Prostate gland (tissue), 2 donors: ENCODE measurements around the gene FAM8A1. TPM values are rescaled to one million over a fixed set of nuclear protein-coding genes. Genes with fewer than 3 reads are reported as not detected.
A peak's percentile ranks its signal among the peaks of the same experiment; 100 is the strongest.

Experiments used
- DNase-seq: peaks from one replicate; pipeline ENCODE4 v3.0.0-alpha.2; 2019; ENCODE audit warnings: low spot score
- H3K27ac ChIP-seq, 2 donors: fragments of 200-600 bp; sonication (generic); 2 replicates each; pipeline ENCODE4 v1.5.1; 2017 to 2019
- H3K27me3 ChIP-seq: fragments of 200-600 bp; sonication (generic); replicated peaks from 2 replicates; pipeline ENCODE4 v1.5.1; 2019; ENCODE audit not compliant: insufficient read depth
- H3K36me3 ChIP-seq, 2 donors: fragments of 200-600 bp; sonication (generic); 1 replicate in 1 of 2; 2 replicates in 1 of 2; pipeline versions ENCODE4 v1.5.1 to v1.8.1; 2017 to 2019
- H3K4me1 ChIP-seq: fragments of 200-600 bp; sonication (generic); replicated peaks from 2 replicates; pipeline ENCODE4 v1.5.1; 2019
- H3K4me3 ChIP-seq, 2 donors: fragments of 200-600 bp; sonication (generic); 2 replicates each; pipeline ENCODE4 v1.5.1; 2017 to 2019
- H3K9me3 ChIP-seq: fragments of 200-600 bp; sonication (generic); 2 replicates; pipeline ENCODE4 v1.5.1; 2017
- POLR2A ChIP-seq: fragments of 450-650 bp; IDR thresholded peaks from one replicate; pipeline ENCODE4 v1.6.1; 2016; ENCODE audit warnings: antibody characterized with exemption, mild to moderate bottlenecking
- POLR2AphosphoS5 ChIP-seq: sonication (generic); formaldehyde crosslinking; IDR thresholded peaks from one replicate; pipeline ENCODE4 v1.6.1; 2017; ENCODE audit warnings: antibody characterized with exemption
- WGBS: methylation state at CpG from one replicate; pipeline ENCODE4 v1.1.5; 2018; 5-methylcytosine and 5-hydroxymethylcytosine counted together
- intact Hi-C: fragments of 100-400 bp; cut with DNase I; formaldehyde crosslinking; loops from one replicate; pipeline ENCODE4 v1.14.2; 2022
- total RNA-seq, 2 donors: library from RNA; depleted of rRNA; stranded (reverse); fragments of >200 nt; gene quantifications; one replicate each; pipeline ENCODE4 v1.1.0, GENCODE V29; 2016
- TF ChIP-seq, protein P1 (sequence below), 4 experiments: fragments of 200-600 bp in 2 of 4; fragments of 450-650 bp in 2 of 4; sonication (generic) in 2 of 4; IDR thresholded peaks; 1 replicate in 3 of 4; 2 replicates in 1 of 4; pipeline ENCODE4 v1.5.1; 2016 to 2019; ENCODE audit warnings: antibody characterized with exemption in 4 of 4, mild to moderate bottlenecking in 2 of 4, moderate library complexity in 2 of 4

FAM8A1 gene
- total RNA-seq, 2 donors from 2014 or later, result 23.7 to 39.4 TPM

DNA sequence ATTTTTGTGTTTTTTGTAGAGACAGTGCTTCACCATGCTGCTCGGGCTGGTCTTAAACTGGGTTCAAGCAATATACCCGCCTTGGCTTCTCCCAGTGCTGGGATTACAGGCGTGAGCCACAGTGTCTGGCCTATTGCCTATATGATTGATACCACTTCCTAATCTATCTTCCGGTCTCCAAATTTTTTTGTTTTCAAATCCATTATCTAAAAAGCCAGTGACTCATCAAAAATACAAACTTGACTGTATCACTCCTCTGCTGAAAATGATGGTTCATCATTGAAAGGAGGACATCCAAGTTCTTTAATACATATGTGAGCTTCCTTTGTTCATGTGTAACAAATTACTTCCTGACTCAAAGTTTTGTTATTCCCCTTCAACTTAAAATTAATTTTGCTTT, 35.5 kb downstream of the FAM8A1 start:
- Histone ChIP-seq H3K4me1 (no peaks in the 10 kb centered on the region), H3K9me3 (no peaks in the 10 kb centered on the region), H3K27ac (no peak overlapping the region), H3K27me3 (no peaks in the 10 kb centered on the region), H3K36me3 (peaks cover 0 to 5% of the 10 kb centered on the region in 2 donors), H3K4me3 (no peak overlapping the region)
- intact Hi-C loops, result no loop called here
- 97% methylated on average over 4 of the region's 4 CpGs for WGBS
- DNase-seq, result no peak
- TF ChIP-seq POLR2A, result no peak
- TF ChIP-seq, protein P1, sequence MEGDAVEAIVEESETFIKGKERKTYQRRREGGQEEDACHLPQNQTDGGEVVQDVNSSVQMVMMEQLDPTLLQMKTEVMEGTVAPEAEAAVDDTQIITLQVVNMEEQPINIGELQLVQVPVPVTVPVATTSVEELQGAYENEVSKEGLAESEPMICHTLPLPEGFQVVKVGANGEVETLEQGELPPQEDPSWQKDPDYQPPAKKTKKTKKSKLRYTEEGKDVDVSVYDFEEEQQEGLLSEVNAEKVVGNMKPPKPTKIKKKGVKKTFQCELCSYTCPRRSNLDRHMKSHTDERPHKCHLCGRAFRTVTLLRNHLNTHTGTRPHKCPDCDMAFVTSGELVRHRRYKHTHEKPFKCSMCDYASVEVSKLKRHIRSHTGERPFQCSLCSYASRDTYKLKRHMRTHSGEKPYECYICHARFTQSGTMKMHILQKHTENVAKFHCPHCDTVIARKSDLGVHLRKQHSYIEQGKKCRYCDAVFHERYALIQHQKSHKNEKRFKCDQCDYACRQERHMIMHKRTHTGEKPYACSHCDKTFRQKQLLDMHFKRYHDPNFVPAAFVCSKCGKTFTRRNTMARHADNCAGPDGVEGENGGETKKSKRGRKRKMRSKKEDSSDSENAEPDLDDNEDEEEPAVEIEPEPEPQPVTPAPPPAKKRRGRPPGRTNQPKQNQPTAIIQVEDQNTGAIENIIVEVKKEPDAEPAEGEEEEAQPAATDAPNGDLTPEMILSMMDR (IDR thresholded peaks at IDR 0.05), result no peak
- TF ChIP-seq POLR2AphosphoS5, result no peak

- TF ChIP-seq POLR2AphosphoS5, result no peak
- no peak overlapping the region for H3K4me3 ChIP-seq
- peaks cover 0 to 5% of the 10 kb centered on the region in 2 donors for H3K36me3 ChIP-seq
- H3K4me1 ChIP-seq, result no peaks in the 10 kb centered on the region
- H3K9me3 ChIP-seq, result no peaks in the 10 kb centered on the region
- intact Hi-C loops, result no loop called here
- no peak overlapping the region for H3K27ac ChIP-seq
- H3K27me3 ChIP-seq, result no peaks in the 10 kb centered on the region
- 61% methylated on average over 2 of the region's 2 CpGs for WGBS
- no peak for DNase-seq
These were observed 38.2 kb downstream of the FAM8A1 start for GRCh38 chr6:17638212-17638715.

- Histone ChIP-seq H3K27ac (no peak overlapping the region), H3K9me3 (no peaks in the 10 kb centered on the region), H3K36me3 (peaks cover 0 to 5% of the 10 kb centered on the region in 2 donors), H3K27me3 (no peaks in the 10 kb centered on the region), H3K4me3 (no peak overlapping the region), H3K4me1 (no peaks in the 10 kb centered on the region)
- WGBS, result 90% methylated on average over 3 of the region's 3 CpGs
- no peak for TF ChIP-seq POLR2AphosphoS5
- no peak for TF ChIP-seq POLR2A
- TF ChIP-seq, protein P1 (IDR thresholded peaks at IDR 0.05), result no peak
- intact Hi-C loops, result no loop called here
- DNase-seq, result no peak
These were observed 40.4 kb downstream of the FAM8A1 start for GRCh38 chr6:17640477-17640917.

GRCh38 chr6:17648745-17649144, 48.6 kb downstream of the FAM8A1 start:
- Histone ChIP-seq H3K36me3 (no peaks in the 10 kb centered on the region), H3K9me3 (no peaks in the 10 kb centered on the region), H3K4me1 (no peaks in the 10 kb centered on the region), H3K27me3 (no peaks in the 10 kb centered on the region), H3K27ac (no peak overlapping the region), H3K4me3 (no peak overlapping the region)
- TF ChIP-seq POLR2A (no peak), POLR2AphosphoS5 (no peak)
- TF ChIP-seq, protein P1 (IDR thresholded peaks at IDR 0.05), result no peak
- 95% methylated on average over 3 of the region's 3 CpGs for WGBS
- DNase-seq, result no peak
- intact Hi-C loops, result no loop called here

DNA sequence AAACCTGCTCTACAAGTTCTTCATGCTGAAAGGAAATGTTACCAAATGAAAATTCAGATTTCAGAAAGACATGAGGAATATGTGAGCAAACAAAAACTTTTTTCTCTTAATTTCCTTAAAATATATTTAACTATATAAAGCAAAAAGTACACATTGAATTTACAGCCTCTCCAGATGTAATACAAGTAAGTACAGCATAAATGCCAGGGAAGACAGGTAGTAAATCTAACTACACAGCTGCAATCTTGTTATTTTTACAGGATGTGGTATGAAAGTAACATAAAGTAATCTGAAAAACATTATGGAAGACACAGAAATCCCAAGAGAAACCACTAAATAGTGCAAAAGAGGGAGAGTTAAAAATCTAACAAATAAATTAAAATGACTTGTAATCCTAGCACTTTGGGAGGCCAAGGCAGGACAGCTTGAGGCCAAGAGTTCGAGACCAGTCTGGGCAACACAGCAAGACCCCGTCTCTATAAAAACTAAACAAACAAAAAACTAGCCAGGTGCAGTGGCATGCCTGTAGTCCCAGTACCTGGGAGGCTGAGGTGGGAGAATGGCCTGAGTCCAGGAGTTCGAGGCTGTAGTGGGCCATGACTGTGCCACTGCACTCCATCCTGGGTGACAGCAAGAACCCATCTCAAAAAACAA, 50.7 kb downstream of the FAM8A1 start:
- no peak for DNase-seq
- Histone ChIP-seq H3K4me3 (no peak overlapping the region), H3K27ac (peak overlapping the region; percentile 19 to 33), H3K9me3 (no peaks in the 10 kb centered on the region), H3K4me1 (no peaks in the 10 kb centered on the region), H3K27me3 (no peaks in the 10 kb centered on the region), H3K36me3 (no peaks in the 10 kb centered on the region)
- intact Hi-C loops, result no loop called here
- no peak for TF ChIP-seq POLR2AphosphoS5
- no peak for TF ChIP-seq POLR2A
- TF ChIP-seq, protein P1 (IDR thresholded peaks at IDR 0.05), result no peak
- WGBS, result 44% methylated on average over 3 of the region's 3 CpGs
